CD4-positive, alpha-beta memory T cell (primary cell): ENCODE measurements around the gene NEBL. TPM values are rescaled to one million over a fixed set of nuclear protein-coding genes. Genes with fewer than 3 reads are reported as not detected.

Source experiments
- CTCF ChIA-PET: fragments of 350-600 bp; sonication (Branson Sonifier 250); formaldehyde crosslinking; loops from one replicate; lab custom pipeline; 2021; ENCODE audit warnings: inconsistent platforms; ENCODE audit not compliant: partially characterized antibody; lab: Charles Lee
- POLR2A ChIA-PET: fragments of 350-600 bp; sonication (Branson Sonifier 250); formaldehyde crosslinking; loops from one replicate; lab custom pipeline; 2021; ENCODE audit not compliant: partially characterized antibody; lab: Charles Lee
- DNase-seq, 5 donors: peaks; one replicate each; pipeline versions ENCODE4 v3.0.0 to v3.0.0-alpha.2; 2020 to 2022; ENCODE audit warnings: mixed read lengths in 1 of 5
- H3K27ac ChIP-seq: one replicate; pipeline ENCODE4 v1.7.0; 2013; ENCODE audit warnings: low read depth, low read length
- H3K27me3 ChIP-seq: 2 replicates; pipeline ENCODE4 v1.7.0; 2013; ENCODE audit warnings: mild to moderate bottlenecking, low read length, moderate library complexity; ENCODE audit not compliant: insufficient read depth
- H3K36me3 ChIP-seq: 2 replicates; pipeline ENCODE4 v1.7.0; 2013; ENCODE audit warnings: mild to moderate bottlenecking, low read length, moderate library complexity; ENCODE audit not compliant: insufficient read depth
- H3K4me1 ChIP-seq: 2 replicates; pipeline ENCODE4 v1.7.0; 2013; ENCODE audit warnings: mild to moderate bottlenecking, low read length, moderate library complexity; ENCODE audit not compliant: insufficient read depth
- H3K4me3 ChIP-seq, 2 donors: one replicate each; pipeline ENCODE4 v1.7.0; 2013; ENCODE audit warnings: low read length in 2 of 2, mild to moderate bottlenecking in 1 of 2
- H3K9me3 ChIP-seq, 2 donors: one replicate each; pipeline ENCODE4 v1.7.0; 2013; ENCODE audit warnings: low read length in 2 of 2, control low read depth in 1 of 2; ENCODE audit not compliant: control insufficient read depth in 1 of 2
- H3K27ac Mint-ChIP-seq, 7 donors: one replicate each; pipeline ENCODE4 v1.8.0; 2020 to 2021; ENCODE audit warnings: mixed read lengths in 7 of 7, mild to moderate bottlenecking in 6 of 7, inconsistent platforms in 3 of 7, moderate library complexity in 3 of 7
- H3K27me3 Mint-ChIP-seq, 2 donors: one replicate each; pipeline ENCODE4 v1.8.0; 2020 to 2021; ENCODE audit warnings: mixed read lengths in 2 of 2
- H3K36me3 Mint-ChIP-seq, 2 donors: one replicate each; pipeline ENCODE4 v1.8.0; 2020 to 2021; ENCODE audit warnings: mixed read lengths in 2 of 2, inconsistent platforms in 1 of 2, mild to moderate bottlenecking in 1 of 2
- H3K4me1 Mint-ChIP-seq, 4 donors: one replicate each; pipeline ENCODE4 v1.8.0; 2020 to 2021; ENCODE audit warnings: mixed read lengths in 4 of 4, mild to moderate bottlenecking in 1 of 4
- H3K4me3 Mint-ChIP-seq, 8 donors: one replicate each; pipeline ENCODE4 v1.8.0; 2020 to 2021; ENCODE audit warnings: mixed read lengths in 8 of 8, mild to moderate bottlenecking in 7 of 8, moderate library complexity in 6 of 8, inconsistent platforms in 3 of 8
- H3K9me3 Mint-ChIP-seq, 8 donors: one replicate each; pipeline ENCODE4 v1.8.0; 2020 to 2021; ENCODE audit warnings: mixed read lengths in 8 of 8, mild to moderate bottlenecking in 5 of 8, inconsistent platforms in 3 of 8, moderate library complexity in 1 of 8
- intact Hi-C: fragments of 100-400 bp; cut with micrococcal nuclease; formaldehyde crosslinking; loops from one replicate; pipeline ENCODE4 v1.15.1; 2023
- polyA plus RNA-seq, 2 donors: library from polyadenylated mRNA; unstranded; fragments of 300-500 nt; fragmentation: Illumina TruSeq; gene quantifications; one replicate each; pipeline ENCODE4 v1.2.3, GENCODE V29; 2021
- total RNA-seq, 2 experiments: library from RNA; stranded (reverse); gene quantifications; one replicate each; pipeline ENCODE4 v1.2.3, GENCODE V29; 2021

NEBL gene
- total and polyA plus RNA-seq, 4 experiments from 2014 or later: not detected

GRCh38 chr10:20901110-20901509, 4.0 kb upstream of the NEBL start:
- ChIA-PET CTCF (no interaction called here), POLR2A (no interaction called here)
- Mint-ChIP-seq H3K4me3 (no peak overlapping the region), H3K9me3 (peaks cover 0 to 4% (median 0%) of the 10 kb centered on the region in 8 donors), H3K36me3 (no peaks in the 10 kb centered on the region), H3K27me3 (no peaks in the 10 kb centered on the region), H3K27ac (no peak overlapping the region), H3K4me1 (no peaks in the 10 kb centered on the region)
- Histone ChIP-seq H3K27ac (no peak overlapping the region), H3K4me3 (no peak overlapping the region), H3K9me3 (no peaks in the 10 kb centered on the region), H3K27me3 (no peaks in the 10 kb centered on the region), H3K4me1 (no peaks in the 10 kb centered on the region), H3K36me3 (no peaks in the 10 kb centered on the region)
- intact Hi-C loops: no loop called here
- no peak for DNase-seq

DNA sequence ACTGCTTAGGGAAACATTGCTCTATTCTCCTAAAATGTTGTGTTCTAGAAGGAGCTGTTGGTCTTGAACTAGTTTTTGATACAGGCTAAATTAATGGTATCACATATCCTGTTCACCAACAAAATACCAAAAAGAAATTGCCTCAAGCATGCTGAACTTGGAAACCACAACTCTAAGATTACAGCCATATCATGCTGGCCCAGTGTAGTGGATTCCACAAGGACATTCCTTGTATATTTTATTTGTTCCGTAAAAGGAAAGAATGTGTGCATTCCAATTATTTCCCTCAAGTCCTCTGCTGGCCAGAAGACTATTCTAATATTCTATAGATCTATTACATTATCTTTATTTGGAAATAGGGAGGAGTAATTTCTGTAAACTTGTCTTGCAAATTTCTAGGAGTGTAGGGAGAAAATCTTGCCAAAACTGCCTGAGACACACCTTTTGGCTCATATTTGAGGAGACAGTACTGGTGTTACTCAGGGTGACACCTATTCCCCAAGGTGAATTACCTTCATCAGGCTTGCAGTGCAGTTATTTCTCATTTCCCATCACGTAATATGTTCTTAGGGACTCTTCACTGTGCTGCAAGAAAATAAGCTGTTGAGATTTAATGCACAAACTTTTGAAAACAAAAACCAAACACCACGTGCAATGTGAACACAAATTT, 1.9 kb upstream of the NEBL start:
- no peak for DNase-seq
- Mint-ChIP-seq H3K27ac (no peak overlapping the region), H3K4me3 (no peak overlapping the region), H3K36me3 (no peaks in the 10 kb centered on the region), H3K4me1 (no peaks in the 10 kb centered on the region), H3K27me3 (no peaks in the 10 kb centered on the region), H3K9me3 (peaks cover 0 to 2% (median 0%) of the 10 kb centered on the region in 8 donors)
- Histone ChIP-seq H3K4me1 (no peaks in the 10 kb centered on the region), H3K27me3 (no peaks in the 10 kb centered on the region), H3K4me3 (no peak overlapping the region), H3K36me3 (no peaks in the 10 kb centered on the region), H3K9me3 (no peaks in the 10 kb centered on the region), H3K27ac (no peak overlapping the region)
- CTCF ChIA-PET: no interaction called here
- POLR2A ChIA-PET: no interaction called here
- intact Hi-C loops: no loop called here

GRCh38 chr10:20893297-20893696, 3.8 kb downstream of the NEBL start:
- H3K27me3 Mint-ChIP-seq: no peaks in the 10 kb centered on the region
- H3K36me3 ChIP-seq: no peaks in the 10 kb centered on the region
- intact Hi-C loops: no loop called here
- no peak overlapping the region for H3K27ac ChIP-seq
- no peaks in the 10 kb centered on the region for H3K36me3 Mint-ChIP-seq
- ChIA-PET CTCF (no interaction called here), POLR2A (no interaction called here)
- H3K9me3 ChIP-seq: no peaks in the 10 kb centered on the region
- H3K4me1 Mint-ChIP-seq: no peaks in the 10 kb centered on the region
- no peaks in the 10 kb centered on the region for H3K4me1 ChIP-seq
- H3K4me3 ChIP-seq: no peak overlapping the region
- peaks cover 0 to 5% (median 0%) of the 10 kb centered on the region in 8 donors for H3K9me3 Mint-ChIP-seq
- no peaks in the 10 kb centered on the region for H3K27me3 ChIP-seq
- DNase-seq: no peak
- H3K4me3 Mint-ChIP-seq: no peak overlapping the region
- H3K27ac Mint-ChIP-seq: no peak overlapping the region

GRCh38 chr10:20892796-20893195, 4.3 kb downstream of the NEBL start:
- Histone ChIP-seq H3K36me3 (no peaks in the 10 kb centered on the region), H3K4me3 (no peak overlapping the region), H3K27me3 (no peaks in the 10 kb centered on the region), H3K4me1 (no peaks in the 10 kb centered on the region), H3K9me3 (no peaks in the 10 kb centered on the region), H3K27ac (no peak overlapping the region)
- Mint-ChIP-seq H3K27ac (no peak overlapping the region), H3K36me3 (no peaks in the 10 kb centered on the region), H3K27me3 (no peaks in the 10 kb centered on the region), H3K4me1 (no peaks in the 10 kb centered on the region), H3K4me3 (no peak overlapping the region), H3K9me3 (peaks cover 0 to 5% (median 0%) of the 10 kb centered on the region in 8 donors)
- CTCF ChIA-PET: no interaction called here
- no peak for DNase-seq
- intact Hi-C loops: no loop called here
- POLR2A ChIA-PET: no interaction called here

DNA sequence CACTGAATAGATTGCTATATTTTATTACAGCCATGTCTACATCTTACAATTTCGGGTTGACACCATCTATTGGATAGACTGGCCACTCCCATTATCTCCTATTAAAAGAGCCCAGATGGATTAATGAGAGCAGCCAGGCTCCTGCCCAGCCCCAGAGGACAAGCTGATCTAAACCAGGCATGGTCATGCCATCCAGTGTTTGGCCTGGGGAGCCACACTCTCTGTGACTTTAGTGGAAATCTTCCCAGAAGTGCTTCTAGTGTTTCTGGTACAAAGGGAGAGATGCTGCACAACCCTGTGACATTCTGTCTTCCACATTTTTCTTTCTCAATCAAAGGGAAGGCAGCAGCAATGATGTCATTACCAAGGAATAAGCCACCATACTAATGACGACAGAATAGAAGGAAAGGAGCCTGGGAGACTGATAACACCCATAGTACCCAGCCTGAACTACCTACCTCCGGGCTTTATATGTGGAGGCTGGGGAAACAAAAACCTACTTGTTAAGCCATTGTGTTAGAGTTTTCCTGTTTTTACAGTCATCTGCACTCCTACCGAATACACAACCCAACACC, 5.0 kb downstream of the NEBL start:
- H3K9me3 ChIP-seq: no peaks in the 10 kb centered on the region
- Mint-ChIP-seq H3K4me1 (no peaks in the 10 kb centered on the region), H3K27ac (no peak overlapping the region), H3K27me3 (no peaks in the 10 kb centered on the region), H3K9me3 (peaks cover 0 to 5% (median 0%) of the 10 kb centered on the region in 8 donors), H3K4me3 (no peak overlapping the region), H3K36me3 (no peaks in the 10 kb centered on the region)
- ChIA-PET POLR2A (no interaction called here), CTCF (no interaction called here)
- H3K4me3 ChIP-seq: no peak overlapping the region
- intact Hi-C loops: no loop called here
- DNase-seq: no peak
- H3K27ac ChIP-seq: no peak overlapping the region
- no peaks in the 10 kb centered on the region for H3K27me3 ChIP-seq
- H3K36me3 ChIP-seq: no peaks in the 10 kb centered on the region
- no peaks in the 10 kb centered on the region for H3K4me1 ChIP-seq

- no peaks in the 10 kb centered on the region for H3K36me3 ChIP-seq
- POLR2A ChIA-PET: no interaction called here
- H3K4me1 ChIP-seq: no peaks in the 10 kb centered on the region
- peaks cover 0 to 5% (median 0%) of the 10 kb centered on the region in 8 donors for H3K9me3 Mint-ChIP-seq
- intact Hi-C loops: no loop called here
- no peaks in the 10 kb centered on the region for H3K27me3 ChIP-seq
- no peak overlapping the region for H3K27ac Mint-ChIP-seq
- H3K4me3 Mint-ChIP-seq: no peak overlapping the region
- no peaks in the 10 kb centered on the region for H3K36me3 Mint-ChIP-seq
- DNase-seq: no peak
- no peaks in the 10 kb centered on the region for H3K27me3 Mint-ChIP-seq
- H3K9me3 ChIP-seq: no peaks in the 10 kb centered on the region
- CTCF ChIA-PET: no interaction called here
- no peaks in the 10 kb centered on the region for H3K4me1 Mint-ChIP-seq
- H3K27ac ChIP-seq: no peak overlapping the region
- no peak overlapping the region for H3K4me3 ChIP-seq
Observed at GRCh38 chr10:20891338-20891714, 5.8 kb downstream of the NEBL start.

DNA sequence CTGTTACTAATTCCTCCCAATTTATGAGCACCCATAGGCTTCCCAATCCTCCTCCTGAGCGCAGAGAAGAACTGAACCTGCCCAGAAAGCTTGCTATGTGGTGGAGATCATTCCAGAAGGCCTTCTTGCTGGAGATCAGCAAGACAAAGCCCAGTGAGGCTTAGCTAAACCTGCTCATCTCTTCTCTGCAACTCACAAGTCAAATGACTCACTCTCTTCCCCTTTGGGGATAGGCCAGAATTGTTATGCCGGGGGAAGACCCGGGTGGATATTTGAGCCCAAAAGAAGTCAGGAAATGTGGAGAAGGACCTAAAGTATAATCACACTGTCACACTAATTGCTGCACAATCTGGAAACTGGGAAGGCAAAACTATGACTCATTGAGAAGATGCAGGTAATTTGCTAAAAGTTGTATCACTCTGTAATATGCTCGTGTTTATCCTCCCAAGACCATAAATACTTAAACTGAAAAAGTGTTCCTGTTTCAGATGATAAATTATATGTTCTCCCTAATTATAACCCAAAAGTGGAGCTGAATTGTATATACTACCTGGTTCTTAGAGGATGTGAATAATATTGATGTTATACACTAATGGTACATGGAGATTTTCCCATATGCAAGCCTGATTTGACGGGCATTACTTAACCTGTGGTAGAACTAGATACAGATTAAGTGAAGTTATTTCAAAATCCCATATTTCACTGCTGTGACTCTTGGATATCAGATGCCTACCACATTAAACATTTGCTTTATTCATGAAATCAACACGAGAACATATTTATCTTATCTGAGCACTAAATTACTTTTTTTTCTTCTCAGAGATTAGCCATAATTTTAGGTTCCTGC, 6.4 kb downstream of the NEBL start:
- ChIA-PET CTCF (no interaction called here), POLR2A (no interaction called here)
- Mint-ChIP-seq H3K27ac (no peak overlapping the region), H3K9me3 (peaks cover 0 to 5% (median 0%) of the 10 kb centered on the region in 8 donors), H3K36me3 (no peaks in the 10 kb centered on the region), H3K4me1 (no peaks in the 10 kb centered on the region), H3K4me3 (no peak overlapping the region), H3K27me3 (no peaks in the 10 kb centered on the region)
- Histone ChIP-seq H3K36me3 (no peaks in the 10 kb centered on the region), H3K9me3 (no peaks in the 10 kb centered on the region), H3K4me3 (no peak overlapping the region), H3K27ac (no peak overlapping the region), H3K4me1 (no peaks in the 10 kb centered on the region), H3K27me3 (no peaks in the 10 kb centered on the region)
- intact Hi-C loops: no loop called here
- no peak for DNase-seq
